ENCODE measurements around the gene RAB11FIP4. TPM values are rescaled to one million over a fixed set of nuclear protein-coding genes. Genes with fewer than 3 reads are reported as not detected.

The RAB11FIP4 gene
- total and polyA plus RNA-seq, 8 donors = 4.7 to 121 (median 11.7) TPM

DNA sequence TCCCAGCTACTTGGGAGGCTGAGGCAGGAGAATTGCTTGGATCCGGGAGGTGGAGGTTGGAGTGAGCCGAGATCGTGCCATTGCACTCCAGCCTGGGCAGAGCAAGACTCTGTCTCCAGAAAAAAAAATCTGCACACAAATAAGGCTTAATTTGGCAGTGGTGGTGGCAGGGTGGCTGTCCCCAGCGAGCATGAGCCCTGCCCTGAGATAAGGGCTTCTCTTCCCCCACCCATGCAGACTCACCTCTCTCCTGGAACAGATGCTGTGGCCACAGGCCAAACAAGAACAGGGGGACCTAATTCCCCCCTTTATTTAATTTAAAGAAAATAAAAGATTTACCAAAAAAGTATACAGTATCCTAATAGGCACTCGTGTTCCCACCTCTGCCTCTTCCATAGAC lies 157.2 kb downstream of the RAB11FIP4 start:
- Histone ChIP-seq H3K9me3 (no peaks in the 10 kb centered on the region), H3K4me3 (peak overlapping the region; percentile 83 to 93 (median 84)), H3K36me3 (no peaks in the 10 kb centered on the region), H3K27ac (peak overlapping the region in 4 of 5 donors; percentile 91 to 96 (median 94)), H3K4me1 (peaks cover 8 to 21% (median 14%) of the 10 kb centered on the region in 4 donors), H3K27me3 (no peaks in the 10 kb centered on the region)
- no peak for DNase-seq
- 25 to 37% (median 30%) methylated on average over 4 to 5 of the region's 5 CpGs for whole genome bisulfite sequencing, 5 donors
- intact Hi-C loops (cut with DNase I; ENCODE audit: low total_unique reads) = no loop called here
- TF ChIP-seq POLR2AphosphoS5 (IDR thresholded peaks at IDR 0.05) = no peak
- TF ChIP-seq EP300 (IDR thresholded peaks at IDR 0.05) = no peak
- TF ChIP-seq, protein P1, sequence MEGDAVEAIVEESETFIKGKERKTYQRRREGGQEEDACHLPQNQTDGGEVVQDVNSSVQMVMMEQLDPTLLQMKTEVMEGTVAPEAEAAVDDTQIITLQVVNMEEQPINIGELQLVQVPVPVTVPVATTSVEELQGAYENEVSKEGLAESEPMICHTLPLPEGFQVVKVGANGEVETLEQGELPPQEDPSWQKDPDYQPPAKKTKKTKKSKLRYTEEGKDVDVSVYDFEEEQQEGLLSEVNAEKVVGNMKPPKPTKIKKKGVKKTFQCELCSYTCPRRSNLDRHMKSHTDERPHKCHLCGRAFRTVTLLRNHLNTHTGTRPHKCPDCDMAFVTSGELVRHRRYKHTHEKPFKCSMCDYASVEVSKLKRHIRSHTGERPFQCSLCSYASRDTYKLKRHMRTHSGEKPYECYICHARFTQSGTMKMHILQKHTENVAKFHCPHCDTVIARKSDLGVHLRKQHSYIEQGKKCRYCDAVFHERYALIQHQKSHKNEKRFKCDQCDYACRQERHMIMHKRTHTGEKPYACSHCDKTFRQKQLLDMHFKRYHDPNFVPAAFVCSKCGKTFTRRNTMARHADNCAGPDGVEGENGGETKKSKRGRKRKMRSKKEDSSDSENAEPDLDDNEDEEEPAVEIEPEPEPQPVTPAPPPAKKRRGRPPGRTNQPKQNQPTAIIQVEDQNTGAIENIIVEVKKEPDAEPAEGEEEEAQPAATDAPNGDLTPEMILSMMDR (IDR thresholded peaks at IDR 0.05) = no peak
- TF ChIP-seq POLR2A (IDR thresholded peaks at IDR 0.05) = no peak

DNA sequence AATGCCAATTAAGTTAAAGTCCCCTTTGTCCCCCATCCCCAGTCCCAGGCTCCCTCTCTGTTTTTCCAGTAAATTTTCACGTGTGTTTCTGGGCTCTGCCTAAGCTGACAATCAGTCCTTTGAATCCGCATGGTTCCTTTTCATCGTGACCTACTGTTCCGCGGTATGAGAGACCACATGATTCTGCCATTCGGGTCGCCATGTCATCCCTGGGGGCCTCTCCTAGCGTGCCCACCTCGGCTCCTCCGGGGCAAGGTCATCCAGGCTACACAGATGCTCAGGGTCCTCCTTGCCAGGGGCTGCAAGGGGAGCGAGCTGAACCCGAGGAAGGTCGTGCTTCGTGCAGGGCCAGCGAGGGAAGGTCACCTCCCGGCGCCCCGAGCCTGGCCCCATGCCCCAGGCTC lies 157.6 kb downstream of the RAB11FIP4 start:
- Histone ChIP-seq H3K36me3 (no peaks in the 10 kb centered on the region), H3K4me1 (peaks cover 8 to 21% (median 14%) of the 10 kb centered on the region in 4 donors), H3K9me3 (no peaks in the 10 kb centered on the region), H3K27ac (peak overlapping the region; percentile 91 to 96 (median 94)), H3K4me3 (peak overlapping the region; percentile 83 to 93 (median 84)), H3K27me3 (no peaks in the 10 kb centered on the region)
- DNase-seq = no peak
- TF ChIP-seq POLR2AphosphoS5 (IDR thresholded peaks at IDR 0.05) = no peak
- TF ChIP-seq EP300 (IDR thresholded peaks at IDR 0.05) = no peak
- TF ChIP-seq, protein P1 (IDR thresholded peaks at IDR 0.05) = no peak
- no peak for TF ChIP-seq POLR2A (IDR thresholded peaks at IDR 0.05)
- intact Hi-C loops (cut with DNase I; ENCODE audit: low total_unique reads) = no loop called here
- 0 to 1% (median 1%) methylated on average over 10 to 18 of the region's 18 CpGs for WGBS, 5 donors

DNA sequence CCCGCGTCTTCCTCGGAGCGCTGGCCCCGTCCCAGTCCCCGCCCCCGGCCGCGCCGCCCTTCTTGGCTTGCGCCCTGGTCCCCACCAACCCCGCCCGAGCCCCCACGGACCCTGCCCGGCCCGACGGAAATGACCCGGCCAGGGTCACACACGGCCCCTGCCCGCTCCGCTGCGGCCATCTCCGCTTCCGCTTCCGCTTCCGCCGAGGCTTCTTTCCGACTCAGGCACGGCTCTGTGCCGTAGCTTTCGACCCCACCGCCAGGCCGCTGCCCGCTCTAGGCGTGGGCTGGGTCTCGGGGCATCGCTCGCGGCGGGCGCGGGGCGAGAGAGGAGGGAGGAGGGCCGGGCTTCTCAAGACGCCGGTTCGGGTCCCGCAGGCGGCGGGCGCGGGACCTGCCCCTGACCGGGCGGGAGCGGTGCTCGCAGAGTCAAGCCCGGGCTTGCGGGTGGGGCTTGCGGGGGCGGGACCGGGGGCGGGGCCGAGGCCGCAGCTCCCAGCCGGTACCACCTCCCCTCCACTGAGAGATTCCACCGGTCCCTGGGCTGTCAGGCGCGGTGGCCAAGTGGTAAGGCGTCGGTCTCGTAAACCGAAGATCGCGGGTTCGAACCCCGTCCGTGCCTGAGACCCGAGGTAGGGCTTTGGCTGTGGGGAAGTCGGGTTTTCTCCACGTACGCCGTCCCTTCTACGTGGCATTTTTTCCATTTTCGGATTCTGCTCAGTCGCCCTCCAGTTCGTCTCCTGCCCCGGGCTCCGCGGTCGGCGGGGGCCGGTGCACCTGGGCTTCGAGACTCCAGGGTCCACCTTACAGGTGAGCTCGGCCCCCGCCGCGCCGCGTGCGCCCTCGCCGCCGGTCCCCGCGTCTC lies 158.3 kb downstream of the RAB11FIP4 start:
- H3K4me1 ChIP-seq = peaks cover 8 to 21% (median 14%) of the 10 kb centered on the region in 4 donors
- peak overlapping the region; percentile 91 to 96 (median 94) for H3K27ac ChIP-seq
- H3K27me3 ChIP-seq = no peaks in the 10 kb centered on the region
- peak overlapping the region; percentile 83 to 93 (median 84) for H3K4me3 ChIP-seq
- 0 to 1% (median 1%) methylated on average over 22 to 103 of the region's 105 CpGs for WGBS, 5 donors
- H3K36me3 ChIP-seq = no peaks in the 10 kb centered on the region
- peak; percentile 96 to 97 for DNase-seq
- TF ChIP-seq, protein P1 (IDR thresholded peaks at IDR 0.05) = peak in 1 of 7 experiments; percentile 25
- TF ChIP-seq POLR2AphosphoS5 (IDR thresholded peaks at IDR 0.05) = peak in 2 of 3 donors; percentile 65 to 66
- no peak for TF ChIP-seq POLR2A (IDR thresholded peaks at IDR 0.05)
- intact Hi-C loops (cut with DNase I; ENCODE audit: low total_unique reads) = no loop called here
- no peaks in the 10 kb centered on the region for H3K9me3 ChIP-seq

DNA sequence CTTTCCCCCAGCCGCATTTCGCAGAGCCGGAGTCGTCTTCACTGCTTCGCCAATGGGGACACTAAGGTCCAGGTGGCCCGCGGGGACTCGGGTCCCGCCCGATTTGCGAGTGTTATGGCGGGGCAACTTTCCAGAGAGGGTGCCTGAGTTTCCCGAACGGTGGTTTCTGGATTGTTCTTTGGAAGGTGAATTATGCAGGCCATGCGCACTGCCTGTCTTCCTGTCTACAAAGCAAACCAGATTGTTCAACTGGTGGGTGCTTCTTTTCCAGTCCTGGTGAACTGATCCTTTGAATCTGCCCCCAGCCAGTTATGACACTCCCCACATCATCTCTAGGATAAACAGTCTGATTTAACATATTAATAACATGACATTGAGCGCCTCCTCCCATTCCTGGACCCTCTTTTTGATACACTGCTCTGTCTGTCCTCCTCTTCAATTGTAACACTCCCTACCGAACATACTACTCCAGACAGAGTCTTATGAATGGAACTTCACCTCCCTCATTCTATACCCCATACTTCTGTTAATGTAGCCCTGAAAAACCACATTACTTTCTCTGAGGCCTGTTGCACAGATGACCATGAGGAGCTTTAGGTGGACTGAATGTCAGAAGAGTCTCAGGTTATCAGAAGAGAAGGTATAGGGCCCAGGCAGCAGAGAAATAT lies 159.0 kb downstream of the RAB11FIP4 start:
- Histone ChIP-seq H3K27ac (peak overlapping the region; percentile 85 to 96 (median 93)), H3K9me3 (no peaks in the 10 kb centered on the region), H3K4me3 (peak overlapping the region; percentile 83 to 93 (median 84)), H3K4me1 (peaks cover 8 to 21% (median 14%) of the 10 kb centered on the region in 4 donors), H3K36me3 (no peaks in the 10 kb centered on the region), H3K27me3 (no peaks in the 10 kb centered on the region)
- TF ChIP-seq, protein P1 (IDR thresholded peaks at IDR 0.05) = no peak
- no peak for TF ChIP-seq POLR2A (IDR thresholded peaks at IDR 0.05)
- TF ChIP-seq EP300 (IDR thresholded peaks at IDR 0.05) = no peak
- no peak for TF ChIP-seq POLR2AphosphoS5 (IDR thresholded peaks at IDR 0.05)
- DNase-seq = no peak
- WGBS, 5 donors = 13 to 17% (median 15%) methylated on average over 17 of the region's 17 CpGs
- intact Hi-C loops (cut with DNase I; ENCODE audit: low total_unique reads) = no loop called here

Measured in stomach (tissue), 9 donors.